Activated gamma-delta T cell treated with Interleukin-2 at 50 U/mL for 16 hours (primary cell): ENCODE results near the gene SLC29A2.
A peak's percentile ranks its signal among the peaks of the same experiment; 100 is the strongest.

Experiments
- DNase-seq: peaks from one replicate; pipeline ENCODE4 v3.0.0-alpha.2; 2020

SLC29A2 gene

GRCh38 chr11:66346476-66347424 is 24.8 kb downstream of the SLC29A2 start:
- DNase-seq: no peak

- no peak for DNase-seq
Observed at GRCh38 chr11:66345316-66345649, 26.3 kb downstream of the SLC29A2 start.

- DNase-seq: peak; percentile 95
Observed at GRCh38 chr11:66344550-66345315, 26.8 kb downstream of the SLC29A2 start, which contains the start of gene BRMS1. BRMS1 (minus strand) TSS chr11:66345104; CDS start chr11:66342234, 2,870 bp downstream.

GRCh38 chr11:66343176-66343575 is 28.4 kb downstream of the SLC29A2 start:
- DNase-seq: no peak

- DNase-seq: no peak
Observed at GRCh38 chr11:66341502-66342126, 29.9 kb downstream of the SLC29A2 start.

- no peak for DNase-seq
Observed at GRCh38 chr11:66340596-66341501, 30.7 kb downstream of the SLC29A2 start.

DNA sequence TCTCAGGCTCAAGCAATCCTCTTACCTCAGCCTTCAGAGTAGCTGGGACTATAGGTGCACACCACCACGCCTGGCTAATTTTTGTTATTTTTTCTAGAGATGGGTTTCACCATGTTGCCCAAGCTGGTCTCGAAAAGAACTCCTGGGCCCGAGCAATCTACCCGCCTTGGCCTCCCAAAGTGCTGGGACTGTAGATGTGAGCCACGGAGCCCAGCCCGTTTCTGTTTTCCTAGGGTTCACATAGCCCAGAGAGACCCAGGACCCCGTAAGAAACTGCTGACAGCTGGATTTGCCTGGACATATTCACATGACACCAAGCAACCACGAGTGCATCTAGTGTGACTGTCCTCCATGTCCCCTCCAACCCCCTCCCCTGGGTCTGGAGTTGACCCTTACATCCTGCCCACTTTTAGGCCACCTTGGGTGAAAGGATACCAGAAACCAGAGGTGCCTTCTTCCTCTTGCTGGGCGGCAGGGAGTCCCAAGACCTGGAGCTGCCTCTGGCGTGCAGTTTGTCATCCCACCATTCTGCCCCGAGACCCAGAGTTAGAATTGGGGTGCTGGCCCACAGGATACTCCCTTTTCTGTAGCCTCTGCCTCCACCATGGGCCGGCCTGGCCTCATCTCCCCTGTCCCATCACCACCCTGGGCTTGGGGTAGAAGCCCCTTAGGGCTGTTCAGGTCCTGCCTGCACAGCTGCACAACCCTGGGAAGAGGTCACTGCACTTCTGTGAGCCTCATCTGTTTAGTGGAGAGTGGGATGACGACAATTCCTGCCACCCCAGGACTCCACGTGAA is 31.7 kb downstream of the SLC29A2 start:
- DNase-seq: no peak

GRCh38 chr11:66339162-66339675 is 32.3 kb downstream of the SLC29A2 start:
- DNase-seq: no peak

DNA sequence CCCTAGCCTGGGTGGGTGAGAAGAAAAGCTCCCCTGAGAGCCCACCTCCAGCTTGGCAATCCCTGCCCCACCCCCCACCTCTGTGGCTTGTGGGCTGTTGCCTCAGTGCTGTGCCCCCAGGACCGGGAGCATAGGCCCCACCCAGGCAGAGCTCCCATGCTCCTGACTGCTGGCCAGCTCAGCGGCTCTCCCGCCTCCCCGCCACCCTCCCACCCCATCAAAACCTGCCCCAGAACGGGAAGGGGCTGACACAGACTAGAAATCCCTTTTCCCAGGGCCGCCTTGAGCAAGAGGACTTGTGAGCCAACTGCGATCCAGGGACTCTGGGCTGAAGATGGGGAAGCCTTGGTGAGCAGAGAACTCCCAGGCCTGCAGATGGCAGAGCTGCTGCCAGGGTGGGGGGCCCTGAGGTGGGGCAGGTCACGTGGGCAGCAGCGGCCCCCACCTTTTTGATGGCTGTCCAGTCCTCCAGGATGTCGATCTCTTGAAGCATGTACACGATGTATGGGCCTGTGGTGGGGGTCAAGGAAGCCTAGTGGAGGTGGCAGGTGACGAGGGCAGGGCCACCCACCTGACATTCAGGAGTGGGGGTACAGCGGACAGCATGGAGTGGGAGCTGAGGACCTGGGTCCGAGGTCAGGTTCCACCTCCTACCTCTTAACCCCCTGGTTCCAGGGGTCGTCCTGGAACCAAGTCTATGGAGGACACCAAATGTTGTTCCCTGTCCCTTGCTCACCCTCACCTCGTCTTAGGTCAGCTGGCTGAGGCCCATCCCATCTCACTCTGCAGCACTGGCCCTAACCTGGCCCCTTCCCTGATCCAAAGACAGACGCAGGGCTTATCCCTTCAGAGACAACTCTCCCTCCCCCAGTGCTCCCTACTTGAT is 33.0 kb downstream of the SLC29A2 start:
- DNase-seq: no peak

GRCh38 chr11:66337103-66337899 is 34.3 kb downstream of the SLC29A2 start:
- DNase-seq: no peak

- no peak for DNase-seq
Observed at GRCh38 chr11:66336234-66337102, 35.1 kb downstream of the SLC29A2 start, which contains the start of gene RIN1. RIN1 (minus strand) TSS chr11:66336434; CDS start chr11:66336402, 32 bp downstream.

- no peak for DNase-seq
Observed at GRCh38 chr11:66335531-66336233, 35.9 kb downstream of the SLC29A2 start.

- no peak for DNase-seq
Observed at GRCh38 chr11:66334605-66335442, 36.7 kb downstream of the SLC29A2 start.

DNA sequence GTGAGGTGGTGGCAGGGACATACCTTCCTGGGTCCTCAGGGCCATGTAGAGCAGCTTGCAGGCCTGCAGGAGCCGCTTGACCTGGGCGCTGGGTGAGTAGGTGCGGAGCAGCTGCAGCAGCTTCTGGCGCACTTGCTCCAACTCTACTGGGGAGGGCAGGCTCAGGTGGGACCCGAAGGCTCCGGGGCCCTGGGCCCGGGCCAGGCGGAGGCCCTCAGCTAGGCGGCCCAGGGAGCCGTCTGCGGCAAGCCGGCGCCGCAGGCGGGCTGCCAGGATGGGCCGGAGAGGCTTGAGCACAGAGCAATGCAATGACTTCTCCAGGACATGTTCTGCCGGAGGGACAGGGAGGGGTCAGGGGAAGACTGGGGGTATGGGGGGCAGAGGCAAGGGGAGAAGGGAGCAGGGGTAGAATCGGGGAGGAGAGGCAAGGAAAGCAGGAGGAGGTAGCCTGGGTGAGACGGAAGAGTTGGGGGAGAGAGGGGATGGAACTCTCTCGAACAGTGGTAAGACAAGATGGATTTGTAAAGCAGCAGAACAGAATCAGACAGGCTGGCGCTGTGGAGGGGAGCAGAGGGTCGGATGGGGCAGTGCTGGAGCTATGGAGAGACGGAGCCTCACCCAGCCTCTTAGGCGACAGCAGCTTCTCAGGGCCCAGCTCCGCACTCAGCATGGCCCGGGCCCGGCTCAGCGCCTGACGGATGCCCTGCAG is 37.5 kb downstream of the SLC29A2 start:
- no peak for DNase-seq

DNA sequence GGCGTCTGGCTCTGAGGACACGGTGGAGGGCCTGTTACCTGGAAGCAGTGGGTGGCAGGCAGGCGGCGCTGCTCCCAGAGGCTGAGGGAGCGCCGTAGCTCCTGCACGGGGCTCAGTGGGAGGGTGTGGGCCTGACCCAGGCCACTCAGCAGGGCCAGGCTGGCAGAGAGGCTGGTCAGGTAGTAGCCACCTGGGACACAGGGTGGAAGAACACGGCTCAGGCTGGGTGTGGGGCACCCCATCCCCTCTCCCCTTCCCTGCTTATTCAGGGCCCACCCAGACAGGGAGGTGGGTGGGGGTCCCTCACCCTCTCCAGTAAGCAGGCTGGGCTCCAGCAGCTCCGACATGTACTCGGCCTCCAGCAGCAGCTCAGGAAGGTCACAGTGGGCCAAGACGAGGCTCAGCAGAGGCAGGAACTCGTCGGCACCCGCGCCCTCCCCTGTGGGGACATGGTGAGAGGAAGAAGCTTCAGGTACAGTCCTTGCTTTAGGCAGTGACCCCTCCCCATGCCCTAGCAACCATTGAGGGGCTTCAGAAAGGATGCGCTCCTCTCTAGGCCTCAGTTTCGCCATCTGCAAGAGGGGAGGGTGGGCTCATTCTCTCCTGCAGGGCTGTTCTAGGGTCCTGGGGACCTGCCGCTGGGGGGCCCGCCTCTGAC is 38.2 kb downstream of the SLC29A2 start:
- no peak for DNase-seq
